Measurements from ENCODE around the gene ITGB1BP1. TPM values are rescaled to one million over a fixed set of nuclear protein-coding genes. Genes with fewer than 3 reads are reported as not detected.

Gene ITGB1BP1
- total RNA-seq, 1 experiment from 2014 or later, result 57.3 TPM

DNA sequence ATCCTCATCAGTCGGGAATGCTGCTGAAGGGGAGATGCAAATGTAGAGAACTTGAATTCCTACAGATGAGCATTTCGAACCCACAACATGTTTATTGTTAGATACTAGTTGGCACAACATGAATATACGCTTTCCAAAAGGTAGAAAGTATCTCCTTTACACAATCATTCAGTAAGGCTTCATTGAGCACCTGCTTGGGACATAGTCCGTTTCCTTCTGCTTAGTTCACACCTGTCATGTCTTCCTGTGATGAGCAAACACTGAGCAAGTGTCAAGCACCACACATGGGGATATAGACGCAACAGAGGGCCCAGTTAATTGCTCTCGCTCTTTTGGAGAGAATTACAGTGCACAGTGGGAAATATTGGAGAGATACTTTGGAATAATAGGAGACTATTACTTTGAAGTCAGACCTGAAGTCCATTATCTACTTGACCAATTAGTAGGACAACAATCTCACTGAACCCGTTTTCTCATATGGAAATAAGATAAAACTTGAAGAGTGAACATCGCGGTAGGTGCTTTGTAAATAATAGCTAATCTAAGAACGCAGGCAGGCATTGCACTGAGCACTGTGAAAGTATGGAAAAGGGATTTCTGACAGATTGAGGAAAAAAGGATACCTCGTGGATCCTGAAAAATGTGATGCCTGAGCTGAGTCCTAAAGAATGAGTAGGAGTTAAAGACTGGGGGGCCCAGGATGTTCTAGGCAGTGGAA, 1.3 kb upstream of the ITGB1BP1 start:
- DNase-seq (ENCODE audit: low read depth), result no peak

DNA sequence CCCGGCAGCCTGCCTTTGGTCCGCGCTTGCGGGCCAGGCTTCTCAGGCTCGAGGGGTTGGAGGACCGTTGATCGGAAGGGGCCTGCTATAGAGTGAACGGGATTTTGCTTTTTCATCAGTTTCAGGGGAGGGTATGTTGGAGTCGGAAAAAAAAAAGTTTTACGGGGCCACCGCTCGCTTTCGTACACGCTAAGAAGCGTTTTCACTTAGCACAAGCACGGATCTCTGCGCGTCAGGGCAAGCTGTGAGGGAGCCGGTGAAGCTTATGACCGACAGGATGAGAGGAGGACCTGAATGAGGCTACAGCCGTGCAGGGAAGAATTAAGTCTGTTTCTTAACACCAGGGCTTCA, 569 bp upstream of the ITGB1BP1 start:
- no peak for DNase-seq (ENCODE audit: low read depth)

DNA sequence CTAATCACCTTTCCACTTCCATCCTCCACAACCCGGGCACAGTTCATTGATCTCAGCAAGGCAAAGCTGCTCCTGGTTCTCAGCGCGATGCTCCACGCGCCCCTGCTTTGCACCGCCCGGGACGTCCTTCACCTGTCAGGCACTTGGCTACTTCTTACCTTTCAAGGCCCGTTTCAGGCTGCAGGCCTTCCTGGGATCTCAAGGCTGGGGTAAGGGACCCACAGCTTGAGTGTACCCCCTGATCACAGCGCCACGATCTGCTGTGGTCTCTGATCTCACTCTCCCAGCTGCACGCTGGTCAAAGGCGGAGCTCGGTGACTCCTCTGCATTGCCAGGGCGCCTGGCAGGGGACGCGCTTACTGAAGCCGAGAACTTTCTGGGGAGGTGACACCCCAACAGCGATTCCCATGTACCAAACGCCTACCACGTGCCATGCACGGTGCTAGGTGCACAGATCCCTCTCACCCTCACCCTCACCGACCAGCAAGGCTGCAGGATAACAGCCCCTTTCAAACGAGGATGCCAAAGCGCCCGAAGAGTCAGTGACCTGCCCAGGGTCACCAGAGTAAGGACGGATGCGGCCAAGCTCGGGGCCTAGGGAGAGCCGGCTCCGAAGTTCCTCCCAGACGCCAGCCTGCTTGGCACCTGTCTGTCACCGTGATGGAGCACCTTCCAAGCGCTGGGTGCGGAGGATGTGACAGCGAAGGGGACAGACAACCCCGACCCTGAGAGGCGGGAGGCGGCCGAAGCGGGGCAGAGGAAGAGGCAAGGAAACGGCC, 818 bp downstream of the ITGB1BP1 start:
- DNase-seq (ENCODE audit: low read depth), result peak; percentile 46

GRCh38 chr2:9420495-9420894, 2.8 kb downstream of the ITGB1BP1 start:
- DNase-seq (ENCODE audit: low read depth), result no peak

DNA sequence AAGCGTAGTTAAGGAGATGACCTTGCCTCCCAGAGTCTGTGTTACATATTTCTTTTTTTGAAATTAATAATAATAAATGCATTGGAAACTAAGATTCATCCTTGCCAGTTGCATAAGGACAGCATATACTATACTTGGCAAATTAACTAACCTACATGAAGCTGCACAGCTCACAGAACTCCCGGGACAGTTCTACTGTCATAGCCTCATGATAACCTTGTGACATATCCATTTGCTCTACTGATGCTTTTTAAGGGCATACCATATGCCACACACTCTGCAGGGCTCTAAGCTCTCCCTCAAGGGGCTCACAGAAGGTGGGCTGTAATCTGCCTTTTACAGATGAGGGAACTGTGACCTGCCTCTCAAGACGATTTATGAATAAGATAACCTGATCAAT, 3.8 kb downstream of the ITGB1BP1 start:
- no peak for DNase-seq (ENCODE audit: low read depth)

GRCh38 chr2:9418746-9419145, 4.6 kb downstream of the ITGB1BP1 start:
- DNase-seq (ENCODE audit: low read depth), result no peak

GRCh38 chr2:9417725-9418124, 5.6 kb downstream of the ITGB1BP1 start:
- DNase-seq (ENCODE audit: low read depth), result no peak

DNA sequence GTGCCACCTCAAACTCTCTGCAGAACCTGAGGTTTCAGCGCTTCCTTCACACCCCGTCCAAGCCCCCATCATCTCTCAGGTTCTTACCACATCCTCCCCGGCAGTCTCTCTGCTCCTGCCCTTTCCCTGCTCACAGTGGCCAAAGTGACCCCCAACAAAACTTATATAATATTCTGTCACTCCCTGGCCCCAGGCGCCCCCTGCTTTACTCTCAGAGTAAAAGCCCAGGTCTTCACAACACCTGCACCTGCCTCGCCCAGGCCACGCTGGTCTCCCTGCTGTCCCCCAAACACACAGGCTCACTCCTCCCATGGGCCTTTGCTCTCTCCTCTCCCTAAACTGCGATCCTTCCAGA, 6.4 kb downstream of the ITGB1BP1 start:
- no peak for DNase-seq (ENCODE audit: low read depth)

- DNase-seq (ENCODE audit: low read depth), result no peak
Measured at GRCh38 chr2:9416267-9416961, 6.9 kb downstream of the ITGB1BP1 start.

DNA sequence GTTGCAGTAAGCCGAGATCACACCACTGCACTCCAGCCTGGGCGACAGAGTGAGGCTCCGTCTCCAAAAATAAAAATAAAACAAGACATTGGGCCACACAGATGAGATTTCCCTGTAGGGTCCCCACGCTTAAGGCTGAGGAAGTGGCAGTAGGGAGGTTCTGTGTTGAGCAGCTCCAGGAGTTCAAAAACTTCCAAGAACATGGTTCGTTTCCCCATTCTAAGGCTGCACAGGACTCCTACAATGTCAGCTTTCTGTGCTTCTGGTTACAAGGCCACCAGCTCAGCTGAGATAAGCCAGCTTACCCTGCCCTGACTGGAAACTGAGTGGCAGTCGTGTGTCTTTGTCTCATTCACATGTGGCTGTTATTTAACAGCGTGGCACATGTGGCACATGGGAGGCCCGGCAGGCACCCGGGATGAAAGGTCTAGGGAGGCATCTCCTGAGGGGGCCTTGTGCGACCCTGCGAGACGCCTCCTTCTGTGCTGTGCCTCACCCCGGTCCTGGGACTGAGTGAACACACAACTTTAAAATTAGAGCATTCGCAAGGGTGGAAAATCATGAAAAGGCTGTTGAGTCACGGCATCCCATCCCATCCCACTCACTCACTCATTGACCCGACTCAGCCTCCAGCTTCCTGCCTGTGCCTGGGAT, 7.7 kb downstream of the ITGB1BP1 start:
- no peak for DNase-seq (ENCODE audit: low read depth)

GRCh38 chr2:9412781-9413180, 10.5 kb downstream of the ITGB1BP1 start:
- no peak for DNase-seq (ENCODE audit: low read depth)

DNA sequence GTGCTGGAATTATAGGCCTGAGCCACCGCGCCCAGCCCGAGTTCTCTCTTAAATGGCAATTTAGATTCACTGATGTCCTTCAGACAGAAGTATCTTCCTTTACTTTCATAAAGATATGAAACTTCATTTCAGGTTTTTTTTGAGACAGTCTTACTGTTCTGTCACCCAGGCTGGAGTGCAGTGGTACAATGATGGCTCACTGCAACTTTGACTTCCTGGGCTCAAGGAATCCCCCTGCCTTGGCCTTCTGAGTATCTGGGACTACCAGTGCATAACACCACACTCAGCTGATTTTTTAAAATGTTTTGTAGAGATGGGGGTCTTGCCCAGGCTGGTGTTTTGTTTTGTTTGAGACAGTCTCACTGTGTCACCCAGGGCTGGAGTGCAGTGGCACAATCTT, 13.2 kb downstream of the ITGB1BP1 start:
- DNase-seq (ENCODE audit: low read depth), result no peak

GRCh38 chr2:9408641-9409151, 14.6 kb downstream of the ITGB1BP1 start:
- DNase-seq (ENCODE audit: low read depth), result no peak

GRCh38 chr2:9407363-9407811, 15.9 kb downstream of the ITGB1BP1 start:
- no peak for DNase-seq (ENCODE audit: low read depth)

DNA sequence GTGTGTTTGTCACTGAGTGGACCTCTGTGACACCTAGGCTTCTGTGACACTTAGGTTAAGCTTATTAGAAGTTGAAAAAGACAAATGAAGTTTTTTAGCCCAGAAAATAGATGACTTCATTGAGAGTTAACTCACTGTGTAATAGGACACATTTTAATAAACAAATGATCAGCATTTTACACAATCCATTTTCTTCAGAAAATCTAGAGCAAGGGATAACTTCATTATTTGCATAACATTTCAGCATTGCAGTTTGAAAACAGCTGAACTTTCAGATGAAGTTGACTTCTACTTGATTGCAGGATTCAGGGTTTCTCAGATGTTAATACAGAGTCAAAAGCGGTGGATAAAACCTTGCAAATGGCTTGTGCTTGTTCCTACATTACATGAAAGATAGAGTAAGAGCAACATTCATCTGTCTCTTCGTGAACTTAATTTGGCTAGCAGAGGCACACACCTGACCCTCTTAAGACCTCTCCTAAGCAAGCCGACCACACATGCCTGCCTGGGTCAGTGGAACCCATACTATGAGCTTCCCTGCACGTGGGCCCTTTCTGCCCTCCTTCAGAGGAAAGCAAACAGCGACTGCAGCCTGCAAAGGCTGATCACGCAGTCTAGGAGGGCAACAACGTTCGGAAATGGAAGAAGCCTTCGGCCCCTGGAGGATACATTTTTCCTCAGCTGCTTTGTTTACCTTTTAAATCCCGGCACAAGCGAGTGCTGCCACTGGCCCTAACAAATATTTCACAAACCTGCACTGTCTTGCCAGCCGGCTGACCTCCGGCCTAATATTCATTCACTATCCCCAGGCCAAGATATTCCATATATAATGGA, 16.6 kb downstream of the ITGB1BP1 start:
- no peak for DNase-seq (ENCODE audit: low read depth)

- DNase-seq (ENCODE audit: low read depth), result no peak
Measured at GRCh38 chr2:9405636-9406035, 17.7 kb downstream of the ITGB1BP1 start.

DNA sequence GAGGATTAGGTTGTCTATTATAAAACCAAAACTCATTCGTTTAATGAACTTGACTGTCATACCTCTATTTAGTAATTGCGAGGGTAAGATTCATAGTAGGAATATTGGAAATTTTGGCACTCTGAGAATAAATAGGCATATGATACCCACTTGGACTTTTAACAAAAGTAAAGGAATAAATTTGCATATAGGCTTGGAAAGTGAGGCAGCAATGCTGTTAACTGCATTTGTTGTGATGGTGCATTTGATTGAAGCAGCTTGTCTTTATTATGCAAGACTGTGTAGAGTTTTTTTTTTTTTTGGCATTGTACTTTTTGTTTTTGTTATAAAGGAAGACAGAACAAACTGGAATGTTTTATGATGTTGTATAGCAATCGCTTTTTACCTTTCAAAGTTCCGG, 18.9 kb downstream of the ITGB1BP1 start:
- no peak for DNase-seq (ENCODE audit: low read depth)

GRCh38 chr2:9403924-9404323, 19.4 kb downstream of the ITGB1BP1 start:
- DNase-seq (ENCODE audit: low read depth), result no peak

DNA sequence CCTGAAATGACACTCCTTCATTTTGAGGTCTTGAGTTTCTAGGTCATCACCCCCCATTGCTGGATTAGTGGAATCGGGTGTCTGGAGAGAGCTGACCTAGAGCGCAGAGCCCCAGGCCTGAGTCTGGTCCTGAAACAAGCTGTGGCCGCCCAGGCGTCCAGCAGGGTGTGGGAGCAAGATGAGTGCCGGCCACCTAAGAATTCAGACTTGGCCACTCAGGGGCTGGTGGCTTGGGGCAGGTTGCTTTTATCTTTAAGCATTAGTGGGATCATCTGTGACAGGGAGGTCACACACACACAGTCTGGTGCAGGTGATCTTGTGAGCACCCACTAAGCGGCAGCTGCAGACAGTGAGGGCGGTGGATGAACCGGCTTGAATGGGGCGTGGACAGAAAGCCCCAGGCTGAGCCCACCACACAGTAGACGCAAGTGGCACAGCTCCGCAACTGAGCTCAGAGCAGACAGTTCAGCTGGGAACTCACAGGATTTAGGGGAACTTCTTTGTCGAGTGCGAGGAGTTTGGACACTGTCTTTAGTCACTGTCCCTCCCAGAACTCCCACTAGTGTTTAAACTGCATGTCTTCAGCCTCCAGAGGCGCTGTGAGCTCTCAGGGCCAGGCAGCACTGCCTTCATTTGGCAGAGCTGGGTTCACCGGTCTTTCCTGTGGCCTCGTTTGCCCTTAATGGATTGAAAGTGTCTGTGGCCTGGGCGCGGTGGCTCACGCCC, 21.5 kb downstream of the ITGB1BP1 start:
- DNase-seq (ENCODE audit: low read depth), result no peak

DNA sequence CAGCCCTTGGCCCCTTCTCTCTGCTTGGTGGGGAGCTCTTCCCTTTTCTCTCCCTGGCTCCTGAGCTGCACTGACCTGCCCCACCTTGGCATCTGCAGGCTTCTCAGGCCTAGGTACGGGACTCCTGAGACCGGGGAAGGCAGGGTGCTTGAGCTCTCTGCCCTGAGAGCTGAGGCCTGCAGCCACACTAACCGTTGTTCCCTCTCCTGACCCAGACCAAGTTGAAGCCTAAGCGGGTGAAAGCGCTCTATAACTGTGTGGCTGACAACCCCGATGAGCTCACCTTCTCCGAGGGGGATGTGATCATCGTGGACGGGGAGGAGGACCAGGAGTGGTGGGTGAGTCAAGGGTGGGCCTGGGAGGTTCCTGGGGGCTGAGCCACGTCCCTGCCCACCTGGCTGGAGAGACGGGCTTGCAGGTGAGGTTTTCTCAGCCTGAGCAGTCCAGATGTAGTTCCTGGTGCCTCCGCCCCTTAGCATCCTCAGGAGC, 22.2 kb downstream of the ITGB1BP1 start:
- no peak for DNase-seq (ENCODE audit: low read depth)
